K562 (cell line): Measurements from ENCODE around the gene EIF2S3. TPM values are rescaled to one million over a fixed set of nuclear protein-coding genes. Genes with fewer than 3 reads are reported as not detected.

Experiments used
- KLF6 ChIP-seq: fragments of 250-450 bp; sonication (Bioruptor Pico); IDR thresholded peaks from 2 replicates; pipeline ENCODE4 v1.4.0; 2020; ENCODE audit warnings: mild to moderate bottlenecking, moderate library complexity, borderline replicate concordance
- LCOR ChIP-seq: sonication (generic); formaldehyde crosslinking; IDR thresholded peaks from 2 replicates; pipeline ENCODE4 v1.8.0; 2022; ENCODE audit warnings: mild to moderate bottlenecking, missing genetic modification reagents
- NONO ChIP-seq, 2 experiments: fragments of 200-400 bp in 1 of 2; fragments of 450-650 bp in 1 of 2; formaldehyde crosslinking in 1 of 2; IDR thresholded peaks; 2 replicates each; pipeline ENCODE4 v1.6.1; 2017; ENCODE audit warnings: low read depth in 2 of 2, mild to moderate bottlenecking in 2 of 2, moderate library complexity in 2 of 2, low read length in 1 of 2
- SIRT6 ChIP-seq: IDR thresholded peaks from one replicate; pipeline ENCODE4 v1.6.1; 2012; ENCODE audit warnings: low read depth, mild to moderate bottlenecking, control low read depth, inconsistent platforms, low read length, moderate library complexity
- TAF1 ChIP-seq: IDR thresholded peaks from 2 replicates; pipeline ENCODE4 v1.6.1; 2011; ENCODE audit warnings: mild to moderate bottlenecking, low read length, moderate library complexity; ENCODE audit not compliant: insufficient read depth, control insufficient read depth, severe bottlenecking; ENCODE audit errors: extremely low read depth
- TRIM28 ChIP-seq: fragments of 450-650 bp; IDR thresholded peaks from 2 replicates; pipeline ENCODE4 v1.6.1; 2017
- XRCC3 ChIP-seq: fragments of 450-650 bp; IDR thresholded peaks from 2 replicates; pipeline ENCODE4 v1.6.1; 2017; ENCODE audit warnings: mild to moderate bottlenecking, moderate library complexity
- ZBTB40 ChIP-seq, 2 experiments: fragments of 450-650 bp in 1 of 2; sonication (generic) in 1 of 2; formaldehyde crosslinking in 1 of 2; IDR thresholded peaks; 2 replicates each; pipeline versions ENCODE4 v1.7.1 to v1.9.0; 2016 to 2022; ENCODE audit warnings: inconsistent platforms in 1 of 2, mild to moderate bottlenecking in 1 of 2, missing genetic modification reagents in 1 of 2
- ZBTB5 ChIP-seq: fragments of 450-650 bp; IDR thresholded peaks from 2 replicates; pipeline ENCODE4 v1.6.1; 2017; ENCODE audit warnings: antibody characterized with exemption
- ZNF280A ChIP-seq: fragments of 450-650 bp; IDR thresholded peaks from 2 replicates; pipeline ENCODE4 v1.6.1; 2018; ENCODE audit warnings: mild to moderate bottlenecking, low read depth; ENCODE audit not compliant: partially characterized antibody
- ZNF740 ChIP-seq, 3 experiments: fragments of 200-800 bp in 1 of 3; sonication (Bioruptor generic) in 1 of 3; sonication (generic) in 1 of 3; formaldehyde crosslinking in 1 of 3; IDR thresholded peaks; 2 replicates each; pipeline versions ENCODE4 v1.6.1 to v1.8.0; 2016 to 2022; ENCODE audit warnings: mild to moderate bottlenecking in 2 of 3, missing compliant biosample characterization in 2 of 3, missing genetic modification characterization in 2 of 3, missing genetic modification reagents in 1 of 3
- polyA plus RNA-seq, 8 experiments: library from polyadenylated mRNA; depleted of rRNA in 4 of 8; stranded (reverse) in 5 of 8; unstranded in 3 of 8; fragments of >200 nt; fragmentation: Nextera tagmentation in 2 of 8; fragmentation: Illumina TruSeq in 1 of 8; extraction: Ambion mirVana in 2 of 8; extraction: Trizol in 1 of 8; gene quantifications; 2 replicates each; pipeline versions ENCODE4 v1.2.1 to v1.2.3, GENCODE V29; 2011 to 2014; ENCODE audit warnings: inconsistent platforms in 1 of 8, missing spikeins in 1 of 8
- total RNA-seq, 7 experiments: library from RNA; depleted of rRNA in 6 of 7; stranded (reverse); fragments of >200 nt in 6 of 7; fragmentation: Illumina TruSeq in 2 of 7; extraction: Trizol in 2 of 7; gene quantifications; 2 replicates each; pipeline versions ENCODE4 v1.2.1 to v1.2.3, GENCODE V29; 2011 to 2021; ENCODE audit warnings: low replicate concordance in 1 of 7

Gene EIF2S3
- total and polyA plus RNA-seq, 9 of the 15 experiments (the other 6 are each of a cell fraction or from before 2014, with no cell fraction given): 148 to 439 (median 275) TPM

GRCh38 chrX:24054182-24055042 lies at the start of gene EIF2S3 (continued):
- TF ChIP-seq XRCC3 (no peak), LCOR (peak; percentile 24; the same call in 1 of the 2 replicates), ZNF280A (no peak), ZBTB5 (no peak), ZBTB40 (IDR thresholded peaks at IDR 0.05) (peak; percentile 92), ZBTB40 (CRISPR knock-in tag; IDR thresholded peaks at IDR 0.05) (no peak), TRIM28 (no peak), KLF6 (CRISPR knock-in tag) (peak; percentile 17; the same call in 1 of the 2 replicates), NONO (IDR thresholded peaks at IDR 0.05; ENCODE audit: low read depth in 2 of 2, low read length in 1 of 2) (0 out of 4 replicates have a peak, but pooled peaks of 1 of the 2 experiments have one; percentile 5), TAF1 (peak; percentile 93), ZNF740 (CRISPR knock-in tag; IDR thresholded peaks at IDR 0.05) (no peak), ZNF740 (tag; IDR thresholded peaks at IDR 0.05) (no peak), SIRT6 (no peak)
